HG02885 (cell line): ENCODE data around the gene NABP1.
A peak's percentile ranks its signal among the peaks of the same experiment; 100 is the strongest.

Source experiments
- ATAC-seq: cut with Tn5 transposase; IDR thresholded peaks from one replicate; pipeline ENCODE4 v1.9.1; 2021; ENCODE audit warnings: mild to moderate bottlenecking; ENCODE audit not compliant: unreplicated experiment, poor library complexity

Gene NABP1

DNA sequence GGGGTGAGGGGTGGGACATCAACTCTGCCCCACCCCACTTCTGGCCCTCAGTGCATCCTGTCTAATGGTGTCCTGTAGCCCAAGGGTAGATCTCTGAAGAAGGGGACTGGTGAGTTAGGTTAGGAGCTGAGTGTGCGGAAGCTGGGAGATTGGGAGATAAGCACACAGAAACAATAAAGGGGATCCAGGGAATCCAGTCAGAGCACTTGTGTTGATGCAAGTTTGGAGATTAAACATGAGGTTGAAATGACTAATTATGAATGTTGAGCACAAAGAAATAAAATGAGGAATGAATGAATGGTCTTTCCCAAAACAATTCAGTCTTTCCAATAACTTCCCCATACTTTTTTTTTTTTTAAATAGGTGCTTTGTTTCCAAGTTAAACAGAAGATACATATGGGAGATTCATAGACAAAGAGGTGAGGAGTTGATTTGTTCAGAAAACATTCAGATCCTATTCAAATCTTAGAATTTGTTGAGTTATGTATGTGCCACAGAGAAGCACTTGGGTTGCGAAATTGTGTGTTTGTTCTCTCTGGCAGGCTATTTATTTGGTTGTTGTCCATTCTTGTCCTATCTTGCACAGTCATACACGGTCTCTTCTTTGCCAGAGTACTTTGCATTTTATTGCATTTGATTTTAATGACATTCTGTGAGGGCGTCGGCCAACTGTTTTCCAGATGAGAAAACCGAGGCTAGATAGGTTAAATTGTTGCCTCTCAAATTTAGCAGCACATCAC, 31.6 kb upstream of the NABP1 start:
- ATAC-seq, result no peak

DNA sequence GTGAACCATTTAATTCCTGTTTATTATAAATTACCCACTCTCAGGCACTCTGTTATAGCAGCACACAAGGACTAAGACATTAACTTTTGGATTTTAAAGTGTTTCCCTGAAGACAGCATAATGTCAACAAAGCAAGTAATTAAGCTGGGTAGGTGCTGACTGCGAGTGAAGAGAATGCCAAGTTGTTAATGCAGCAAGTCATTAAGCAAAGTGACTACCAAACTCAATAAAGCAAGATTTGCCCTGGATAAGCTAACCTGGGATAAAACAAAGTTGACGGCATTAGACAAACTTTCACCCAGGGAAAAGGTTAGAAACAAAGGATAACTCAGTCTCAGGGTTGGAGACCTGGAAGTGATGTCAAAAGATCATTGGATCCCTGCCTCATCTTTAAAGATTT, 28.4 kb upstream of the NABP1 start:
- no peak for ATAC-seq

DNA sequence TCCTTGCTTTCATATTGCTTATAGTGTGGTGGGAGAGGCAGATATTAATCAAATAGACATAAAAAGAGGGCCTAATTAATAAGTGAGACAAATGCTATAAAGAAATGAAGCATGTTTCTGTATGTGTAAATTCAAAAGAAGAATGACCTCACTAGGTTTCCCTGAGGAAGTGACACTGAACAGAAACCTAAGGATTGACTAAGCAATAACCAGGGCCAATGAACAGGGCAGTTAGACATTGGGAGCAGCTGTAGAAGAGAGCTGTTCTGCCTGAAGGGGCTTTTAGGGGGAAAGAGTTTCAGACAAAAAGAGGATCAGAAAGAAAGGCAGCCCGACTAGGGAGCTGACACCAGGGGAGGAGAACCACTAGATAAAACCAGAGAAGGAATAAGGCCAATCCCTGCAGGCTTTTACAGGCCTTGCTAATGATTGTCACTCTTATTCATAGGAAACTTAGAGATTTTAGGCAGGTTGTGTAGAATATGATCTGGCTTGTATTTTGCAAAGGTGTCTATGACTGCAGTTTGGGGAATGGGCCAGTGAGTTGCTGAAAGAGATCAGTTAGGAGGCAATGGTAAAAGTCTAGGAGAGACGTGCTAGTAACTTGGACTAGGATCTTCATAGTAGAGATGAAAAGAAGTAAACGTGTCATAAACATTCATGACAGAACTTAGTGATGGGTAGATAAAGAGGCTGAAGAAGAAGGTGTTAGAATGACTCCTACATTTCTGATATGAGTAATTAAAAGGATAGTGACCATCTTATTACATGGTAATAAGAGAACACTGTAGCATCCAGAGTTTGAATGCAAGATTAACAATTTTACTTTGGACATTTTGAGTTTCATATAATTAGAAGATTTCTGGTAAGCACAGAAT, 26.8 kb upstream of the NABP1 start:
- ATAC-seq, result peak; percentile 99

DNA sequence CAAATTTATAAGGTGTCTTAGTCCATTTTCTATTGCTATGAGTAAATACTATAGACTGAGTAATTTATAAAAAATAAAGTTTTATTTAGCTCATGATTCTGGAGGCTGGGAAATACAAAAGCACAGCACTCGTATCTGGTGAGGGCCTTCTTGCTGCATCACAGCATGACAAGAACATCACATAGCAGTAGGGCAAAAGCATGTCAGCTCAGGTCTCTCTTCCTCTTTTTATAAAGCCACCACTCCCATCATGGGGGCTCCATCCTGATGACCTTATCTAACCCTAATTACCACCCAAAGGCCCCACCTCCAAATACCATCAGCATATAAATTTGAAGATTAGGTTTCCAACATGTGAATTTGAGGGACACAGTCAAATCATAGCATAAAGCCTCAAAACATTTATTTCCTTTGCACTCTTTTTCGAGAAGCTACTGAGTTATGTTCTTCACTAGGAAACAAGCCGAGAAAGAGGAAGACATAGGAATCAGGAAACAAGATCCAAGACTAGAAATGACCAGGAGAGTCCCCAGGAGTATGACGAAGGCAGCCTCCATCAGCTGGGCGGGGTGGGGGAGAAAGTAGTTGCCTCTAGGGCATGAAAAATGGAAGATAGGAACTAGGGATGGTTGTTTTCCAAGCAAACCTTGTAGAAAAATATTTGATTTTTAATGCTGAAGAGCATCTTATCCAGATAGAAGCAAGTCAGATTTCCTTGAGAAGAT, 24.1 kb upstream of the NABP1 start:
- ATAC-seq, result no peak

DNA sequence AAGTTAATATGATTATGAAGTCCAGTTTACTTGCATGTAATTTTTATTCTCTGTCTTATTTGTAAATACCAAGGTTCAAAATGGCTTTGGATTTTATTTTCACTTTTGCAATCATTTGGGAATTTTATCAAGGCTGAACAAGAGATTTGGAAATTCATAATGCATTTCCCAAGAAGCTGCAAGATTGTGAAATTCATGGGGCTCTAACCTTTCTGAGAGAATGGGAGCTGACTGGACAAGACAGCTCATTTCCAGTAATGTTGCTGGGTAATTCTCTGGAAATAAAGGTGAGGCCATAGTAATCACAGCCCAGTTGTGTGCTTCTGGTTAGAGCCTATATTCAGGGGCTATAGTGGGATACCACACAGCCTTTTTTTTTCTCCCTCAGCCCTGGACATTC, 21.5 kb upstream of the NABP1 start:
- no peak for ATAC-seq

DNA sequence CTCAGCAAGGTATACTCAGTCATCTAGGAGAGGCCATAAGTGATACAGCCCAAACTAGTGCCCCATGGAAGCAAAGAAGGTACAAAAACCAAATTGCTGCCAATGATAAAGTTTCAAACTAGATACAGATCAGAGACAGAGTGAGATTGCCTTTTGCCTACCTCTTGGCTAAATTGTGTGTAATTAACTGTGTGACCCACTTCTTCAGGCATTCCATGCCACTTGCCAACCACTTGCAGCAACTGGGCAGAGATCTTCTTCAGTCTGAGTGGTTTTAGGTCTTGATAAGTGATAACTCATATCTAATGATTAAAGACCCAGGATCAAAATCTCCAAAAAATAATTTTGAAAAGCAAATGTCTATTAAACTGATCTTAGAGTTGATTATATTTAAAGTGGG, 21.1 kb upstream of the NABP1 start:
- no peak for ATAC-seq

DNA sequence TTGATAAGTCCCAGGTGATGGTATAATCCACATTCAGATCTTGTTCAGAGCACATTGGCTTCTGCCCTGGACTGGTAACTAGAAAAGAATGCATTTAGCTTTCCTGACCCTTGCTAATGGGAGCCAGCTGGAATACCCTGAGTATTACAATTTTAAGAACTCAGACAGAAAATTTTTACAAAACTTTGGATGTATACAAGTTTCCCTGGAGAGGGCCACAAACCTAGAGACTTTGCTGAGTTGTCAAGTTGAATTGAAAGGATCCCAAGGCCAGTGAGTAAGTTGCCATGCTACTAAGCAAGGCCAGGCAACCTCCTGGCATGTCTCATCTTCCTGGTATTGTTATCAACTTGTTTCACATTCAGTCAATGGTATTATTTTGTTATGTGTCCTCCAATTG, 20.0 kb upstream of the NABP1 start:
- ATAC-seq, result no peak

DNA sequence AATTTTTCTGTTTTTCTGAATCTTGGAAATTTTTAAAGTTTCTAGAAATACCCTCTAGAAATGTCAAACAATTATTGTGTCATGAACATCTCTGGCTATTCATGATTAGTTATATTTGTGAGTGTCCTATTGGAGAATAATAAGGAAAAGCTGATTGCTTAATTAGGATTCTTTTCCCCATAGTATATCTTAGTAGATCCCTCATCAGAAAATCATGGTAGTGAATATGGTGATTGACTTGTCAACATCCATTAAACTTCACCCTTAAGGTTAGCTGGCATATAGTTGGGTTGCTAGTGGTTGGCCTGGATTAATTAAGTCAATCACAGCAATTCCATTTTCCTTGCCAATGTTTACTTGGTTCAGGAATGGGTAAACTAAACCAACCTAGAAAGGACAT, 18.7 kb upstream of the NABP1 start:
- ATAC-seq, result no peak

DNA sequence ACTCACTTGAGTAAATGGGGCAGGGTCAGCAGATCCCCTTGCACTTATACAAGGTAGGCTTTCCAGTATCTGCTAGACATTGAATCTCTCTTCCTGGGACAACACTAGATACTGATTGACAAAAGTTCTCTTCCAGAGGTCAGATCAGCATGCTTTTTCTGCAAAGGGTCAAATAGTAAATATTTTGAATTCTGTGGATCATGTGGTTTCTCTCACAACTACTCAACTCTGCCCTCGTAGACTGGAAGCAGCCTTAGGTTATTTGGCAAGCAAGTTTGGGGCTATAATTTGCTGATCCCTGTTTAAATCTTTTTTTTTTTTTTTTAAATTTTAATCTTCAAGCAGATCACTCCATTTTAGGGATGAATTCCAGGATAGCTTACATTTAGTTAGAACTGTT, 17.4 kb upstream of the NABP1 start:
- no peak for ATAC-seq

DNA sequence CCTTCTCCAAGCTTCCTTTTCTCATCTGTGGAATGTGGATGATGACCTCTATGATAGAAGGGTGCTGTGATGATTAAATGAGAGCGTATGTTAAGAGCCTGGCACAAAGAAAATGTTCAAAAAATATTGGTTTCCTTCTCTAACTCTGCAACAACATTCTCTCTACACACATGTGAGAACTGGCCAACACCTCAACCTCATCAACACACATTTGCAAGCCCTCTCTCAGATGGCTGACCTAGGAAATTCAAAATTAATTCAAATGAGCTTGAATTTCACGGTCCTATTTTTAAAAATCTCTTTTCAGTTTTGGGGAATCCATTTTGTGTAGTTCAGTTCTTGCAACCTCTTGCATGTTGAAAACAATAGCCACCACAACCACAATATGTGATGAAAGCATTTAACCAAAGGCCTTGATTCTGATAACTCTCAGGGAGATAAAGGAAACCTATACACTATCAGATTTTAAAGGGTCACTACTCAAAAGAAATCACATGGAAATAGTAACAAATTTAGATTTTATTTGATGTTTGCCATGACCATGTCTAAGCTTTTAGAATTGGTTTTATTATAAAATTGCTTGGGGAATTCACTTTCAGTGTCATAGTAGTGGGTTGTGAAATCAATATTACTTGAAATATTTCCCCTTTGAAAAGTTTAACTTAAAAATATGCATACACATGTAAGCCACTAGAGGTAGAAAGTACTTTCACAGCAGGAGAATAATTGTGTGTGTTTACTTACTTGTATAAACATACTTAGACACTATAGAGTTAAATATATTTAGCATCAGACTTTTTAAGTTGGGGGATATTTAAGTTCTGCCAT, 16.6 kb upstream of the NABP1 start:
- no peak for ATAC-seq

DNA sequence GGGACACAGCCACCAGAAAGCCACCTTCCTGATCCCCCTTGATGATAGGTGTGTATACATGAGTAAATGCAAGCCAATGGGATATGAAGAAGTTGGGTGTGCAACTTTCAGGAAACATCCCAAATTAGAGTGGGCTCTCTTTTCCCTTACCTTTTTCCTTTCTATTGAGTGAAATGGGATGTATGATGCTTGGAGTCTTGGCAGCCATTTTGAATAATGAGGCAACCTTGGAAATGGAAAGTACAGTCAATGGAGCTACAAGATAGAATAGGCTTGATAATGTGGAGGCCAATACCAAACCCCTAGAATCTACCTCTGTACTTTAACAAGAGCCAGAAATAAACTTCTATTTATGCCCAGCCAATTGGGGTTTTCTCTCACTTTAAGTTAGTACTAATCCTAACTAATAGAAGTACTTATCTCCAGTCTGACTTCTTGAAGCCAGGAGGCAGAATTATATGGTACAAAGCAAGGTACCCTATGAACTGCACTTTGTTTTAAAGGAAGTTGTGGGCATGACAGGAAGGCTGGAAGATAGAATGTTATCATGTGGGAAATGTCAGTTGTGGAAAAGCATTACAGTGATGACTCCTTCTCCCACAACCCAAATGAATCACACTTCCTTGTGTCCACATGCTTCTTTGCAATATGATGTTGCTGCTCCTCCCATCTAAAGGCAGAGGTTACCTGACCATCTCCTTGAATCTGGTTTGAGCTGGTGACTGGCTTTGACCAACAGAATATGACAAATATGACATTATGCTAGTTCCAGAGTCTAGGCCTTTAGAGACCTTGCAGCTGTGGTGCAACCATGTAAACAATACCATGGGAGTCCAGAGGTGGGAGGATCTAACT, 12.9 kb upstream of the NABP1 start:
- ATAC-seq, result no peak

DNA sequence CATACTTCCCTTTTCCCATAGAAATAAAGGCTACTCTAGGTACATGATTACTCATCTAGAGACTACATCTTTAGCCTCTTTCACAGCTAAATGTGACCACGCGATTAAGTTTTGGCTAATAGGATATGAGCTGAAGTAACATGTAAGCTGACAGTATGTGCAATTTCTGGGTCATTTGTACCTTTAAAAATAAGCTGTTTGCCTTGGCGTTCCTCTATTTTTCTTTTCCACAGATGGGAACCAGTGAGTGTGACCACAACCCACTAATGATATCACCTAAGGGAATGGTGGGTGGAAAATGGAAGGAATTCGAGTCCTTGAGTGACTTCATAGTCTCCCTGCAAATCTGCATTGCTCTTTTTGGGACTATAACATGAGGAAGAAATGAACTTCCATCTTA, 11.7 kb upstream of the NABP1 start:
- ATAC-seq, result peak; percentile 30

DNA sequence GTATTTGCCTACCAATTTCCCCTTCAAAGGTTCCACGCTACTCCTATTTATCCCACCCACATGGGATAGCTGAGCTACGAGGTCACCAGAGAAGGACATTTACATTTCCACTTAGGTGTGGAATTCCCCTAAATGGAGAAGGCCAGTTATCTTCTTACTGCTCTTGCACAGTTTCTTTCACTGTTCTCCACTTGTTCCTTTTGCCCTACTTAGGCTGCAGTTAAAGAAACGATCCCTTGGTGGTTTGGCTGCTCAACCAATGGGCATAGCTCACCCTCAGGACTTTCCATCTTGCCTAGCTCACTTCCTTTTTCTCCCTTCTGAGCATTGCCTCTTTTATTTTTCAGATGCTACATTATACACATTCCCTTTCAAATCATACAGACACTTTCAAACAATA, 11.2 kb upstream of the NABP1 start:
- peak; percentile 77 for ATAC-seq

DNA sequence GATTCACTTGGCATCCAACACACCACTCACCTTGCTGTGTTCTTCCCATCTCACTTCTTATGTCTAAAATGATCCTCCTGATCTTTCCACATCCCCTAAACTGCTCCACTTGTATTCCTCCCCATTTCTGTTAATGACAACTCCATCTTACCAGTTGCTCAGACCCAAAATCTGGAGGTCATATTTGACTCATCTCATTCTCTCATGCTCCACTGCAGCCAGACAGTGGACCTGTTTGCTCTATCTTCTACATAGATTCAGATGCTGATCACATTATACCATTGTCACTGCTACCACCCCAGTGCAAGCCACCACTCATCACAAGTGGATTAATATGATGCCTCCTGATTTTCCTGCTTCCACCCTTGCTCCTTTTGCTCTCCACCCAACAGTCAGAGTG, 7.9 kb upstream of the NABP1 start:
- ATAC-seq, result peak; percentile 66

DNA sequence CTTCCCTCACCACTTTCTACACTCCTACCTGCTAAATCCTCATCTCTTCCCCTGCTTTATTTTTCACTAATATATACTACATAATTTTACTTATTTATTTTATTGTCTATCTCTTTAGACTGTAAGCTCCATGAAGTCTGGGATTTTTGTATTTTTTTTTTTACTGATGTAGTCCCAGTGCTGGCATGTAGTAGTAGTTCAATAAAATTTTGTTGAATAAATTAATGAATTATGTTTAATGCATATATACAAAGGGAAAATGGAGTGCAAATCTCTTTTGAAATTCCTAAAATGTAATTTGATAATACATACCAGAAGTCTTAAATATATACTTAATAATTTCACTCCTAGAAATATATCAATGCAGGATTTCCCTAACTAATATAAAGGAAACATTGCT, 7.1 kb upstream of the NABP1 start:
- ATAC-seq, result no peak

DNA sequence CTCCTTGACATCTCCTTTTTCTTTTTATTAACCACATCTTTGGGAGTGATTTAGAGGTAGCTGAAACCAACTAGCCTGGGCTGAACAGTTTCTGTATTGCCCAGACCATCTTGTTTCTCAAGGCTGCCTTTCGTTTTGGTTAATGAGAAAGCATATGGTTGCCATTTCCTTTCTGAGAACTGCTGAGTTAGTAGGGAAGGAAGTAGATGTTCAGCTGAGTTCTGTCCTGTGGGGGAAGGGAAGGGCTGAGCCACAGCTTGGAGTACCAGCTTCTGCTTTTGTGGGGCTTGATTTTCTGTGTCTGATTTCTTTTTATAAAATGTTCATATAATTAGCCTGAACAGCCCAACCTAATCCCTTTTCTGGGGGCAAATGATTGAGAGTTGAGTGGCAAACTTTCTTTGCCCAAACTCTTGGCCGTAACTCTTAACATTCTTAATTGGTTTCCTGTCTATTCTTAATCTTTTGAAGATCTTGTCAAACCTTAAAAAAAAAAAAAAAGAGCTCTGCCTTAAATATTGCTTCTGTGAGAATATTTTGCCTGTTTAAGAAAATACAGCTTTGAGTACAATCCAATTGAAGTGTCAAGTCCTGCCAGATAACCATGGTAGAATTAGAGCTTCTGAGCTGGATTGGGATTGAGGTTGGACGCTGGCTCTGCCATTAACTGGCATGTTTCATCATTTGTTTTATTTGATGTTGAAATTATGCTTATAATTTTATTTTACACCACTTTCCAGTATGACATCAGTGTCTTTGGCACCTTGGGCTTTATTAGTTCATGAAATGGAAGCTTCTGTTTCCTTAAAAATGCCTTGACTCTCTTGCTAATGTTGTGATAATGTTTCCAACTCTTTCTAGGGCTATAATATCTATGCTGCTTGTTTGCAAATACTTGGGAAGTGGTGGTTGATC, 1.9 kb upstream of the NABP1 start:
- peak; percentile 55 for ATAC-seq

DNA sequence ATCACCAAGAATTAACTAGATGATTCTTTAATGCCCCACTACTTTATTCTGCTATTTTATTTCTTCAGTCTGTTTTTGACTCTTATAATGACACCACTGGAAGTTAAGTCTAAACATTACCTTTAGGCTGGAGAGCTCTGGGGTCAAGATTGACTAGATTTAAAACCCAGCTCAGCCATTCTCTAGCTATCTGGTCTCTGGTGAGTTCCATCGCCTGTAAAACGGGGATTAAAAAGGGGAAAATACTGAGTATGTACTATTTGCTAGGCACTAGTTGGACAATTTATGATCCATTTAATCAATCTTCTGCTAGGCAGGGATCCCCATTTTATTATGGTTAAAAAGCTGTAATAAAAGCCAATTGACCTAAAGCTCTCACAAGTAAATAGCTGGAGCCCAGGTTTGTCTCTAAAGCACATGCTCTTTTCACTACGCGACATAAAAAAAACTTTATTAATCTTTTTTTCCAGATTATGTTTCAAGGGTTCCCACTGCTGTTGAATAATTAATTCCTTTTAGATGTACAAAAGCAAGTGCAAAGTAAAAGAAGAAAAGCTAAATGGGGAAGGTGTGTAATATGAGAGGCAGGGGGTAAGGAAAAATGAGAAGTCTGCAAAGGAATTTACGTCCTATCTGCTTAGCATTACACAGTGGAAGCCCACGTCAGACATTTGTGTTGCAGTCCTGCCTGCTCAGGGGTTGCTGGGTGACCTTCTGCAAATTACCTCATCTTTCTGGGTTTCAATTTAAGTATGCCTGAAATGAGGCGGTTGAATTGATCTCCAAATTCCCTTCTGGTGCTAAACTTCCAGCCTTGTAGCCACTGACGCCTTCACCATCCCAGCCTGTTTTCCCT, 918 bp upstream of the NABP1 start:
- peak; percentile 36 for ATAC-seq
